Peyer's patch (tissue), 4 donors: ENCODE results near the gene CHCHD3. TPM values are rescaled to one million over a fixed set of nuclear protein-coding genes. Genes with fewer than 3 reads are reported as not detected.

ENCODE experiments used
- DNase-seq, 3 donors: peaks; one replicate each; pipeline ENCODE4 v3.0.0-alpha.2; 2017 to 2019
- H3K27ac ChIP-seq, 4 donors: fragments of 200-600 bp; sonication (generic); one replicate each; pipeline ENCODE4 v1.5.1; 2016 to 2019
- H3K27me3 ChIP-seq, 2 donors: fragments of 200-600 bp; sonication (generic); one replicate each; pipeline ENCODE4 v1.5.1; 2019
- H3K36me3 ChIP-seq, 3 donors: fragments of 200-600 bp; sonication (generic); one replicate each; pipeline ENCODE4 v1.5.1; 2016 to 2019
- H3K4me1 ChIP-seq, 4 donors: fragments of 200-600 bp; sonication (generic); one replicate each; pipeline ENCODE4 v1.5.1; 2016 to 2019
- H3K4me3 ChIP-seq, 4 donors: fragments of 200-600 bp; sonication (generic); 1 replicate in 3 of 4; 2 replicates in 1 of 4; pipeline ENCODE4 v1.5.1; 2016 to 2019; ENCODE audit warnings: mild to moderate bottlenecking in 1 of 4
- H3K9me3 ChIP-seq, 4 donors: fragments of 200-600 bp; sonication (generic); one replicate each; pipeline ENCODE4 v1.5.1; 2016 to 2019; ENCODE audit warnings: mild to moderate bottlenecking in 1 of 4
- CTCF ChIP-seq, 6 experiments: fragments of 450-650 bp in 4 of 6; fragments of 200-600 bp in 2 of 6; sonication (generic) in 1 of 6; IDR thresholded peaks; one replicate each; pipeline ENCODE4 v1.5.1; 2017 to 2019; ENCODE audit warnings: antibody characterized with exemption in 6 of 6, mild to moderate bottlenecking in 3 of 6, moderate library complexity in 1 of 6
- POLR2A ChIP-seq, 2 donors: fragments of 450-650 bp; IDR thresholded peaks; one replicate each; pipeline ENCODE4 v1.5.1; 2017; ENCODE audit warnings: antibody characterized with exemption in 2 of 2, mild to moderate bottlenecking in 2 of 2, moderate library complexity in 2 of 2
- total RNA-seq, 4 donors: library from RNA; depleted of rRNA; stranded (reverse); fragments of >200 nt; gene quantifications; one replicate each; pipeline ENCODE4 v1.1.0, GENCODE V29; 2016

The CHCHD3 gene
- total RNA-seq, 4 donors from 2014 or later: 53.9 to 114 (median 84.0) TPM

DNA sequence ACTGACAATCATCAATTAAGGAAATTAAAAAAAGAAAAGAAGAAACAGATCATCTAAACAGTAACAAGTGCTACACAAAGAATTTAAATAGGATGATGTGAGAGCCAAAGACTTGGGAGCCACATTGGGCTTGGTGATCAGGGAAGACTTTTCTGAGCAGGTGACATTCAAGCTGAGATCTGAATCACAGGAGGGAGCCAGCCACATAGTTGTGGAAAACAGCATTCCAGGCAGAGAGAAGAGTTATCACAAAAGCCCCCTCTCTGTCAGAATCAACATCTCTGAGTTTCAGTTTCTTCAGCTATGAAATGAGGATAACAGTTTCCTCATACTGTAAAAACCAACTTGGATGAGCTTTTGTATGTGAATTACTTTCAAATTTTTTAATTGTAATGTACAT, 336.4 kb downstream of the CHCHD3 start:
- TF ChIP-seq POLR2A (IDR thresholded peaks at IDR 0.05) (no peak), CTCF (IDR thresholded peaks at IDR 0.05) (no peak)
- no peak overlapping the region for H3K27ac ChIP-seq
- DNase-seq: no peak
- H3K36me3 ChIP-seq: no peaks in the 10 kb centered on the region
- H3K9me3 ChIP-seq: peaks cover 0 to 7% (median 0%) of the 10 kb centered on the region in 4 donors
- H3K4me3 ChIP-seq: no peak overlapping the region
- H3K27me3 ChIP-seq: no peaks in the 10 kb centered on the region
- no peaks in the 10 kb centered on the region for H3K4me1 ChIP-seq

DNA sequence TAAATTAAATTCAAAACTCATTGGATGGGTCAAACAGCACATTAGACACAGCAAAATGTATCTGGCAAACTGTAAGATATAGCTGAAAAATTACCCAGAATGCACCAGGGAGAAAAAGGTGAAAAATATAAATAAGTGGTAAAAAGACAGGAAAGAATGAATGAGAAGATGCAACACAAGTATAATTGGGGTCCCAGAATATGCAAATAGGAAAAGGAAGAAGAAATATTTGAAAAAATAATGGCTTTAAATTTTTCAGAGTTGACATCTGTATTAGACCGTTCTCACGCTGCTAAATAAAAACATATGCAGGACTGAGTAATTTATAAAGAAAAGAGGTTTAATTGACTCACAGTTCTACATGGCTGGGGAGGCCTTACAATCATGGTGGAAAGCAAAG, 337.9 kb downstream of the CHCHD3 start:
- H3K9me3 ChIP-seq: peaks cover 0 to 7% (median 0%) of the 10 kb centered on the region in 4 donors
- H3K4me1 ChIP-seq: no peaks in the 10 kb centered on the region
- no peak for TF ChIP-seq CTCF (IDR thresholded peaks at IDR 0.05)
- TF ChIP-seq POLR2A (IDR thresholded peaks at IDR 0.05): no peak
- H3K27me3 ChIP-seq: no peaks in the 10 kb centered on the region
- DNase-seq: no peak
- H3K27ac ChIP-seq: no peak overlapping the region
- no peak overlapping the region for H3K4me3 ChIP-seq
- H3K36me3 ChIP-seq: no peaks in the 10 kb centered on the region

DNA sequence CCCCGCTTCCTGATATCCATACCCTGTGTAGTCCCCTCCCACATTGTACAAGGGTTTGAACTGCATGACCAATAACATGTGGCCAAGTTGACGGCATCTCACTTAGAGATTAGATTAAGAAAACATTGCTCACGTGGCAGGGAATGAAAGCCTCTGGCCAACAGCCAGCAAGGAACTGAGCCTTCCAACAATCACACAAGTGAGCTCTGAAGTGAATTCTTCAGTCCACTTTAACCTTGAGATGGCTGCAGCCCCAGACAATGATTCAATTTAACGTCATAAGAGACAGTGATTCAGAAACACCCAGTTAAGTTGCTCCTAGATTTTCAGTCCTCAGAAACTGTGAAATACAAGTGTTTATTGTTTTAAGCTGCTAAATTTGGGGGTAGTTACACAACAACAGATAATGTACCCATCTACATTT, 339.7 kb downstream of the CHCHD3 start:
- Histone ChIP-seq H3K27me3 (no peaks in the 10 kb centered on the region), H3K4me3 (no peak overlapping the region), H3K4me1 (no peaks in the 10 kb centered on the region), H3K36me3 (no peaks in the 10 kb centered on the region), H3K27ac (no peak overlapping the region), H3K9me3 (peaks cover 0 to 7% (median 0%) of the 10 kb centered on the region in 4 donors)
- DNase-seq: no peak
- TF ChIP-seq POLR2A (IDR thresholded peaks at IDR 0.05) (no peak), CTCF (IDR thresholded peaks at IDR 0.05) (no peak)

DNA sequence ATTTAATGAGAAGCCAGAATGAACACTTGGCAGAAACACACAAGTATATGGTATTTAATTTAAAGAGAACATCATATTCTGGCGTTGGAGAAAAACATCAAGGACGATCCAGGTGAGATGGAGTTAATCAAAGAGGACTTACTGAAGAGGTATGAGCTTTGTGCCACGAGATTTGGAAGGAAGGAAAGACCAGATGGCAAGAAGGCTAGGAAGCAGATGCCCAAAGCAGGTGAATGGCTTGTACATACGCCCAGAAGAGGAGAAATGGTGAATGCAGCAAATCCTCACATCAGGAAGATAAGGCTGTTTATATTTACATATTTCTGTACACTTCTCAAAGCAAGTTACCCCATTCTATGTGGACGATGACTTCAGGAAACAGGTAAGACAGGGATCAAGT, 341.7 kb downstream of the CHCHD3 start:
- Histone ChIP-seq H3K36me3 (no peaks in the 10 kb centered on the region), H3K27me3 (no peaks in the 10 kb centered on the region), H3K27ac (no peak overlapping the region), H3K9me3 (peaks cover 0 to 7% (median 0%) of the 10 kb centered on the region in 4 donors), H3K4me1 (no peaks in the 10 kb centered on the region), H3K4me3 (no peak overlapping the region)
- TF ChIP-seq POLR2A (IDR thresholded peaks at IDR 0.05) (no peak), CTCF (IDR thresholded peaks at IDR 0.05) (no peak)
- no peak for DNase-seq

DNA sequence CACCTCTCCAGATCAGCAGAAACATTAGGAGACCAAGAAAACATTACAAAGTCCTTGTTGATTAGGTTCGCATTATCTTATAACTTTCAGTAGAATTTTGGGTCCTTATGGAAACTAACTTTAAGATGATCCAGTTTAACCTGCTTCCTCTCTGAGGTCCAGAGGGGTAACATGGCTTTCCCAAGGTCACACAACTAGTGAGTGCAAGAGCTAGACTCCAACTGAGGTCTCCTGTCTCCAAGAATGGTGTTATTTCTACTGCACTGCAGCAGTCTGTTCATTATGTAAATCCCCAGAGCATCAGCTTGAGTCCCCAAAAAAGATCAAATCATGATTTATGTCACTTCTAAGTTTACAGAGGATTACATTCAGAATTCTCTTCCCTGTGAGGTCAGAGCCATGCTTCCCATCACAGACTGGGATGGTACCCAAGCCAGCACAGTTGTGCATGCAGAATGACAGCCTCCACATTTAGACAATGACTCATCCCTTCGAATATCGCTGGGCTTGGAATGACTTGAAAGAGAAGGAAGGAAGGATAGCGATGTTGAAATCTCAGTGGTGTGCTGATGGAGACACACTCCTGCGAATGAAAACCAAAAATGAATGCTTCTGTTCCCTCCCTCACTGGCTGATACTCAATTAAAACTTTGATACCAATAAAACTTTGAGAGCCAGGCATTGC, 342.5 kb downstream of the CHCHD3 start:
- Histone ChIP-seq H3K9me3 (peaks cover 0 to 7% (median 0%) of the 10 kb centered on the region in 4 donors), H3K4me1 (no peaks in the 10 kb centered on the region), H3K36me3 (no peaks in the 10 kb centered on the region), H3K4me3 (no peak overlapping the region), H3K27me3 (no peaks in the 10 kb centered on the region), H3K27ac (no peak overlapping the region)
- no peak for DNase-seq
- no peak for TF ChIP-seq CTCF (IDR thresholded peaks at IDR 0.05)
- no peak for TF ChIP-seq POLR2A (IDR thresholded peaks at IDR 0.05)
